ENCODE measurements around the gene FUT8. TPM values are rescaled to one million over a fixed set of nuclear protein-coding genes. Genes with fewer than 3 reads are reported as not detected.

The FUT8 gene
- total and polyA plus RNA-seq, 9 donors, result 9.2 to 21.1 (median 13.4) TPM

GRCh38 chr14:65600742-65601141 is 188.2 kb downstream of the FUT8 start:
- Histone ChIP-seq H3K36me3 (ENCODE audit: control insufficient read depth, insufficient read depth, low read length) (no peaks in the 10 kb centered on the region), H3K4me1 (ENCODE audit: control insufficient read depth, insufficient read depth, low read length) (no peaks in the 10 kb centered on the region), H3K27ac (ENCODE audit: low read length) (no peak overlapping the region), H3K27me3 (ENCODE audit: control insufficient read depth, insufficient read depth, low read length) (no peaks in the 10 kb centered on the region), H3K4me3 (ENCODE audit: low read length) (no peak overlapping the region), H3K9me3 (replicated peaks; ENCODE audit: control insufficient read depth, low read depth, low read length) (no peaks in the 10 kb centered on the region)
- no peak for DNase-seq
- WGBS (ENCODE audit: insufficient coverage), result no CpG with 5 or more reads among the region's 3 CpGs

GRCh38 chr14:65604535-65604934 is 192.0 kb downstream of the FUT8 start:
- Histone ChIP-seq H3K36me3 (ENCODE audit: control insufficient read depth, insufficient read depth, low read length) (no peaks in the 10 kb centered on the region), H3K9me3 (replicated peaks; ENCODE audit: control insufficient read depth, low read depth, low read length) (no peaks in the 10 kb centered on the region), H3K4me1 (ENCODE audit: control insufficient read depth, insufficient read depth, low read length) (no peaks in the 10 kb centered on the region), H3K27ac (ENCODE audit: low read length) (no peak overlapping the region), H3K4me3 (ENCODE audit: low read length) (no peak overlapping the region), H3K27me3 (ENCODE audit: control insufficient read depth, insufficient read depth, low read length) (no peaks in the 10 kb centered on the region)
- no peak for DNase-seq

- Histone ChIP-seq H3K4me3 (ENCODE audit: low read length) (no peak overlapping the region), H3K9me3 (replicated peaks; ENCODE audit: control insufficient read depth, low read depth, low read length) (no peaks in the 10 kb centered on the region), H3K27me3 (ENCODE audit: control insufficient read depth, insufficient read depth, low read length) (no peaks in the 10 kb centered on the region), H3K4me1 (ENCODE audit: control insufficient read depth, insufficient read depth, low read length) (no peaks in the 10 kb centered on the region), H3K36me3 (ENCODE audit: control insufficient read depth, insufficient read depth, low read length) (no peaks in the 10 kb centered on the region), H3K27ac (ENCODE audit: low read length) (no peak overlapping the region)
- no peak for DNase-seq
- WGBS (ENCODE audit: insufficient coverage), result no CpG with 5 or more reads among the region's 2 CpGs
Observed at GRCh38 chr14:65604936-65605335, 192.4 kb downstream of the FUT8 start.

GRCh38 chr14:65606460-65606859 is 193.9 kb downstream of the FUT8 start:
- H3K4me3 ChIP-seq (ENCODE audit: low read length), result no peak overlapping the region

GRCh38 chr14:65613131-65613650 is 200.7 kb downstream of the FUT8 start:
- peaks cover 3% of the 10 kb centered on the region for H3K4me1 ChIP-seq (ENCODE audit: control insufficient read depth, insufficient read depth, low read length)
- H3K4me3 ChIP-seq (ENCODE audit: low read length), result no peak overlapping the region
- no peaks in the 10 kb centered on the region for H3K36me3 ChIP-seq (ENCODE audit: control insufficient read depth, insufficient read depth, low read length)
- H3K27ac ChIP-seq (ENCODE audit: low read length), result no peak overlapping the region
- DNase-seq, result peak; percentile 78
- H3K9me3 ChIP-seq (replicated peaks; ENCODE audit: control insufficient read depth, low read depth, low read length), result no peaks in the 10 kb centered on the region
- no peaks in the 10 kb centered on the region for H3K27me3 ChIP-seq (ENCODE audit: control insufficient read depth, insufficient read depth, low read length)
- no CpG with 5 or more reads among the region's 3 CpGs for WGBS (ENCODE audit: insufficient coverage)

More at GRCh38 chr14:65606460-65606859, 193.9 kb downstream of the FUT8 start:
- no peaks in the 10 kb centered on the region for H3K9me3 ChIP-seq (replicated peaks; ENCODE audit: control insufficient read depth, low read depth, low read length)
- H3K27me3 ChIP-seq (ENCODE audit: control insufficient read depth, insufficient read depth, low read length), result no peaks in the 10 kb centered on the region
- H3K36me3 ChIP-seq (ENCODE audit: control insufficient read depth, insufficient read depth, low read length), result no peaks in the 10 kb centered on the region
- DNase-seq, result no peak
- H3K4me1 ChIP-seq (ENCODE audit: control insufficient read depth, insufficient read depth, low read length), result no peaks in the 10 kb centered on the region
- no peak overlapping the region for H3K27ac ChIP-seq (ENCODE audit: low read length)

GRCh38 chr14:65618996-65619395 is 206.5 kb downstream of the FUT8 start:
- Histone ChIP-seq H3K9me3 (replicated peaks; ENCODE audit: control insufficient read depth, low read depth, low read length) (no peaks in the 10 kb centered on the region), H3K4me3 (ENCODE audit: low read length) (no peak overlapping the region), H3K4me1 (ENCODE audit: control insufficient read depth, insufficient read depth, low read length) (no peaks in the 10 kb centered on the region), H3K27ac (ENCODE audit: low read length) (no peak overlapping the region), H3K36me3 (ENCODE audit: control insufficient read depth, insufficient read depth, low read length) (no peaks in the 10 kb centered on the region), H3K27me3 (ENCODE audit: control insufficient read depth, insufficient read depth, low read length) (no peaks in the 10 kb centered on the region)
- DNase-seq, result no peak
- 100% methylated on average over 1 of the region's 3 CpGs for WGBS (ENCODE audit: insufficient coverage)

- no peaks in the 10 kb centered on the region for H3K4me1 ChIP-seq (ENCODE audit: control insufficient read depth, insufficient read depth, low read length)
Observed at GRCh38 chr14:65620195-65620594, 207.7 kb downstream of the FUT8 start.

GRCh38 chr14:65622703-65623102 is 210.2 kb downstream of the FUT8 start:
- no peaks in the 10 kb centered on the region for H3K36me3 ChIP-seq (ENCODE audit: control insufficient read depth, insufficient read depth, low read length)
- WGBS (ENCODE audit: insufficient coverage), result 73% methylated on average over 3 of the region's 5 CpGs
- H3K4me1 ChIP-seq (ENCODE audit: control insufficient read depth, insufficient read depth, low read length), result no peaks in the 10 kb centered on the region
- no peak overlapping the region for H3K27ac ChIP-seq (ENCODE audit: low read length)
- H3K9me3 ChIP-seq (replicated peaks; ENCODE audit: control insufficient read depth, low read depth, low read length), result no peaks in the 10 kb centered on the region
- H3K4me3 ChIP-seq (ENCODE audit: low read length), result no peak overlapping the region
- DNase-seq, result no peak
- H3K27me3 ChIP-seq (ENCODE audit: control insufficient read depth, insufficient read depth, low read length), result no peaks in the 10 kb centered on the region

More at GRCh38 chr14:65620195-65620594, 207.7 kb downstream of the FUT8 start:
- H3K27me3 ChIP-seq (ENCODE audit: control insufficient read depth, insufficient read depth, low read length), result no peaks in the 10 kb centered on the region
- no peak for DNase-seq
- no peaks in the 10 kb centered on the region for H3K9me3 ChIP-seq (replicated peaks; ENCODE audit: control insufficient read depth, low read depth, low read length)
- no peak overlapping the region for H3K27ac ChIP-seq (ENCODE audit: low read length)
- no peak overlapping the region for H3K4me3 ChIP-seq (ENCODE audit: low read length)
- no peaks in the 10 kb centered on the region for H3K36me3 ChIP-seq (ENCODE audit: control insufficient read depth, insufficient read depth, low read length)

GRCh38 chr14:65623759-65624158 is 211.2 kb downstream of the FUT8 start:
- no peaks in the 10 kb centered on the region for H3K4me1 ChIP-seq (ENCODE audit: control insufficient read depth, insufficient read depth, low read length)
- WGBS (ENCODE audit: insufficient coverage), result no CpG with 5 or more reads among the region's 1 CpG
- H3K27me3 ChIP-seq (ENCODE audit: control insufficient read depth, insufficient read depth, low read length), result no peaks in the 10 kb centered on the region
- no peaks in the 10 kb centered on the region for H3K36me3 ChIP-seq (ENCODE audit: control insufficient read depth, insufficient read depth, low read length)
- no peaks in the 10 kb centered on the region for H3K9me3 ChIP-seq (replicated peaks; ENCODE audit: control insufficient read depth, low read depth, low read length)
- H3K27ac ChIP-seq (ENCODE audit: low read length), result no peak overlapping the region
- no peak for DNase-seq
- no peak overlapping the region for H3K4me3 ChIP-seq (ENCODE audit: low read length)

- Histone ChIP-seq H3K27me3 (ENCODE audit: control insufficient read depth, insufficient read depth, low read length) (no peaks in the 10 kb centered on the region), H3K27ac (ENCODE audit: low read length) (no peak overlapping the region), H3K4me1 (ENCODE audit: control insufficient read depth, insufficient read depth, low read length) (no peaks in the 10 kb centered on the region), H3K36me3 (ENCODE audit: control insufficient read depth, insufficient read depth, low read length) (no peaks in the 10 kb centered on the region), H3K4me3 (ENCODE audit: low read length) (no peak overlapping the region), H3K9me3 (replicated peaks; ENCODE audit: control insufficient read depth, low read depth, low read length) (no peaks in the 10 kb centered on the region)
- WGBS (ENCODE audit: insufficient coverage), result 100% methylated on average over 3 of the region's 4 CpGs
- no peak for DNase-seq
Observed at GRCh38 chr14:65627315-65627714, 214.8 kb downstream of the FUT8 start.

- Histone ChIP-seq H3K36me3 (ENCODE audit: control insufficient read depth, insufficient read depth, low read length) (no peaks in the 10 kb centered on the region), H3K4me3 (ENCODE audit: low read length) (no peak overlapping the region), H3K9me3 (replicated peaks; ENCODE audit: control insufficient read depth, low read depth, low read length) (no peaks in the 10 kb centered on the region), H3K4me1 (ENCODE audit: control insufficient read depth, insufficient read depth, low read length) (no peaks in the 10 kb centered on the region), H3K27ac (ENCODE audit: low read length) (no peak overlapping the region), H3K27me3 (ENCODE audit: control insufficient read depth, insufficient read depth, low read length) (no peaks in the 10 kb centered on the region)
- DNase-seq, result no peak
- no CpG with 5 or more reads among the region's 1 CpG for WGBS (ENCODE audit: insufficient coverage)
Observed at GRCh38 chr14:65628664-65629063, 216.1 kb downstream of the FUT8 start.

Data from muscle of leg (tissue), 11 donors.